Measurements from ENCODE around the gene BDKRB2. TPM values are rescaled to one million over a fixed set of nuclear protein-coding genes. Genes with fewer than 3 reads are reported as not detected.

BDKRB2 gene
- total and polyA plus RNA-seq, 2 donors (not counting 1 experiment from before 2014, with no cell fraction given) = not detected

GRCh38 chr14:96238676-96239265 lies 34.1 kb downstream of the BDKRB2 start:
- H3K27ac ChIP-seq (ENCODE audit: low read length in 2 of 2) = no peak overlapping the region
- no peak overlapping the region for H2AFZ ChIP-seq (ENCODE audit: insufficient read depth, low read depth, low read length, poor library complexity, severe bottlenecking)
- H3K4me3 ChIP-seq (ENCODE audit: control extremely low read depth in 1 of 5, extremely low read depth in 1 of 5, insufficient read depth in 1 of 5, low read depth in 2 of 5, low read length in 4 of 5) = no peak overlapping the region
- H3K9me3 ChIP-seq (ENCODE audit: control extremely low read depth in 1 of 3, control insufficient read depth in 2 of 3, insufficient read depth in 1 of 3, low read length in 2 of 3) = peaks cover 0 to 14% (median 0%) of the 10 kb centered on the region in 3 donors
- Mint-ChIP-seq H3K9me3 (ENCODE audit: insufficient read depth) (no peaks in the 10 kb centered on the region), H3K4me1 (no peaks in the 10 kb centered on the region), H3K4me3 (no peak overlapping the region), H3K27ac (no peak overlapping the region), H3K27me3 (peaks cover 6% of the 10 kb centered on the region)
- no peaks in the 10 kb centered on the region for H3K79me2 ChIP-seq (ENCODE audit: control insufficient read depth, insufficient read depth, low read length)
- intact Hi-C loops (cut with micrococcal nuclease) = no loop called here
- TF ChIP-seq EZH2 (IDR thresholded peaks at IDR 0.05; ENCODE audit: borderline replicate concordance, insufficient read depth, low read depth, low read length, poor library complexity, severe bottlenecking) (no peak), CTCF (IDR thresholded peaks at IDR 0.05) (no peak)
- no peaks in the 10 kb centered on the region for H3K27me3 ChIP-seq (replicated peaks in 1 of 4; ENCODE audit: control extremely low read depth in 1 of 4, control insufficient read depth in 3 of 4, insufficient read depth in 4 of 4, low read length in 3 of 4)
- H4K20me1 ChIP-seq (ENCODE audit: control insufficient read depth, insufficient read depth, low read length, poor library complexity, severe bottlenecking) = no peaks in the 10 kb centered on the region
- ChIA-PET CTCF (no interaction called here), POLR2A (no interaction called here)
- WGBS (ENCODE audit: insufficient coverage) = 80% methylated on average over 7 of the region's 7 CpGs
- H3K9ac ChIP-seq (ENCODE audit: low read length) = no peak overlapping the region
- no peak for DNase-seq
- no peaks in the 10 kb centered on the region for H3K4me1 ChIP-seq (ENCODE audit: control insufficient read depth in 2 of 2, insufficient read depth in 2 of 2, low read length in 2 of 2)
- no peak for ATAC-seq (ENCODE audit: low read depth)
- H3K4me2 ChIP-seq (replicated peaks; ENCODE audit: low read depth, low read length, poor library complexity, severe bottlenecking) = no peak overlapping the region
- H3K36me3 ChIP-seq (replicated peaks in 1 of 2; ENCODE audit: control extremely low read depth in 1 of 2, control insufficient read depth in 1 of 2, extremely low read depth in 1 of 2, insufficient read depth in 2 of 2, low read length in 1 of 2) = no peaks in the 10 kb centered on the region

- Histone ChIP-seq H3K4me2 (replicated peaks; ENCODE audit: low read depth, low read length, poor library complexity, severe bottlenecking) (no peak overlapping the region), H3K9me3 (ENCODE audit: control extremely low read depth in 1 of 3, control insufficient read depth in 2 of 3, insufficient read depth in 1 of 3, low read length in 2 of 3) (peaks cover 0 to 14% (median 0%) of the 10 kb centered on the region in 3 donors), H4K20me1 (ENCODE audit: control insufficient read depth, insufficient read depth, low read length, poor library complexity, severe bottlenecking) (no peaks in the 10 kb centered on the region), H3K79me2 (ENCODE audit: control insufficient read depth, insufficient read depth, low read length) (no peaks in the 10 kb centered on the region), H3K27ac (ENCODE audit: low read length in 2 of 2) (no peak overlapping the region), H3K36me3 (replicated peaks in 1 of 2; ENCODE audit: control extremely low read depth in 1 of 2, control insufficient read depth in 1 of 2, extremely low read depth in 1 of 2, insufficient read depth in 2 of 2, low read length in 1 of 2) (no peaks in the 10 kb centered on the region), H3K9ac (ENCODE audit: low read length) (no peak overlapping the region), H2AFZ (ENCODE audit: insufficient read depth, low read depth, low read length, poor library complexity, severe bottlenecking) (no peak overlapping the region), H3K4me3 (ENCODE audit: control extremely low read depth in 1 of 5, extremely low read depth in 1 of 5, insufficient read depth in 1 of 5, low read depth in 2 of 5, low read length in 4 of 5) (no peak overlapping the region), H3K4me1 (ENCODE audit: control insufficient read depth in 2 of 2, insufficient read depth in 2 of 2, low read length in 2 of 2) (no peaks in the 10 kb centered on the region), H3K27me3 (replicated peaks in 1 of 4; ENCODE audit: control extremely low read depth in 1 of 4, control insufficient read depth in 3 of 4, insufficient read depth in 4 of 4, low read length in 3 of 4) (no peaks in the 10 kb centered on the region)
- CTCF ChIA-PET = no interaction called here
- intact Hi-C loops (cut with micrococcal nuclease) = no loop called here
- no peak for TF ChIP-seq CTCF (IDR thresholded peaks at IDR 0.05)
- TF ChIP-seq EZH2 (IDR thresholded peaks at IDR 0.05; ENCODE audit: borderline replicate concordance, insufficient read depth, low read depth, low read length, poor library complexity, severe bottlenecking) = no peak
- Mint-ChIP-seq H3K27ac (no peak overlapping the region), H3K9me3 (ENCODE audit: insufficient read depth) (no peaks in the 10 kb centered on the region), H3K4me3 (no peak overlapping the region), H3K27me3 (peaks cover 6% of the 10 kb centered on the region), H3K4me1 (no peaks in the 10 kb centered on the region)
- DNase-seq (no peak), ATAC-seq (ENCODE audit: low read depth) (no peak)
- POLR2A ChIA-PET = no interaction called here
- WGBS (ENCODE audit: insufficient coverage) = 90% methylated on average over 6 of the region's 9 CpGs
Observed at GRCh38 chr14:96239711-96240141, 35.1 kb downstream of the BDKRB2 start.

Data from B cell (primary cell).